A673 (cell line): ENCODE measurements around the gene ENDOD1. TPM values are rescaled to one million over a fixed set of nuclear protein-coding genes. Genes with fewer than 3 reads are reported as not detected.

Experiments used
- BruUV-seq: library from RNA; stranded (reverse); fragments of 400-500 nt; replicated peaks from 2 replicates; lab custom pipeline; 2021; lab: Mats Ljungman, UMichigan
- CTCF ChIA-PET: fragments of 300-600 bp; sonication (Branson Sonifier 250); formaldehyde crosslinking; loops from one replicate; lab custom pipeline; 2022; ENCODE audit warnings: antibody characterized with exemption; lab: Charles Lee
- POLR2A ChIA-PET: fragments of 300-600 bp; sonication (Branson Sonifier 250); formaldehyde crosslinking; loops from one replicate; lab custom pipeline; 2022; ENCODE audit warnings: antibody characterized with exemption; ENCODE audit not compliant: low non-redundant PET; lab: Charles Lee
- DNase-seq: peaks from one replicate; pipeline ENCODE4 v3.0.0-alpha.2; 2015; ENCODE audit warnings: low spot score
- H3K27ac ChIP-seq: fragments of 200-600 bp; sonication (generic); 2 replicates; pipeline ENCODE4 v1.5.1; 2016; ENCODE audit warnings: mixed run types, low read depth, mild to moderate bottlenecking, mixed read lengths, antibody characterized with exemption, low read length; ENCODE audit not compliant: poor library complexity, severe bottlenecking
- H3K27me3 ChIP-seq: fragments of 200-600 bp; sonication (generic); replicated peaks from 2 replicates; pipeline ENCODE4 v1.6.1; 2017; ENCODE audit warnings: mixed run types, low read depth, mild to moderate bottlenecking, mixed read lengths, antibody characterized with exemption, low read length; ENCODE audit not compliant: insufficient read depth, poor library complexity
- H3K36me3 ChIP-seq: fragments of 200-600 bp; sonication (generic); 2 replicates; pipeline ENCODE4 v1.6.1; 2016; ENCODE audit warnings: mixed run types, mild to moderate bottlenecking, mixed read lengths, antibody characterized with exemption, low read length; ENCODE audit not compliant: insufficient read depth, poor library complexity, severe bottlenecking
- H3K4me1 ChIP-seq: fragments of 200-600 bp; sonication (generic); 2 replicates; pipeline ENCODE4 v1.6.1; 2017; ENCODE audit warnings: mixed run types, mild to moderate bottlenecking, mixed read lengths, antibody characterized with exemption, low read length; ENCODE audit not compliant: insufficient read depth, poor library complexity, severe bottlenecking
- H3K4me3 ChIP-seq: fragments of 200-600 bp; sonication (generic); 2 replicates; pipeline ENCODE4 v1.5.1; 2016; ENCODE audit warnings: low read depth, mixed run types, mild to moderate bottlenecking, mixed read lengths, low read length; ENCODE audit not compliant: poor library complexity, severe bottlenecking
- H3K9me3 ChIP-seq: fragments of 200-600 bp; sonication (generic); 2 replicates; pipeline ENCODE4 v1.6.1; 2016; ENCODE audit warnings: mixed run types, low read depth, mild to moderate bottlenecking, mixed read lengths, antibody characterized with exemption, low read length; ENCODE audit not compliant: poor library complexity, severe bottlenecking
- CTCF ChIP-seq: fragments of 300-800, 200-600 bp; sonication (generic); conservative IDR thresholded peaks from 2 replicates; pipeline ENCODE4 v1.5.1; 2017; ENCODE audit warnings: low read depth, mild to moderate bottlenecking, antibody characterized with exemption, low read length, moderate library complexity, mixed read lengths
- EZH2 ChIP-seq: fragments of 200-600 bp; sonication (generic); IDR thresholded peaks from 2 replicates; pipeline ENCODE4 v1.6.1; 2017; ENCODE audit warnings: borderline replicate concordance, low read depth, mild to moderate bottlenecking, mixed read lengths, antibody characterized with exemption, low read length; ENCODE audit not compliant: poor library complexity, severe bottlenecking
- intact Hi-C: fragments of 100-400 bp; cut with micrococcal nuclease; formaldehyde crosslinking; loops from one replicate; pipeline ENCODE4 v1.10.0; 2022; ENCODE audit not compliant: unreplicated experiment
- total RNA-seq: library from RNA; stranded (reverse); gene quantifications from 2 replicates; pipeline ENCODE4 v1.2.3, GENCODE V29; 2021

The ENDOD1 gene
- total RNA-seq, 1 experiment from 2014 or later: 7.3 TPM

GRCh38 chr11:95078526-95078925, 11.1 kb upstream of the ENDOD1 start:
- POLR2A ChIA-PET: no interaction called here
- DNase-seq: peak; percentile 80
- H3K4me1 ChIP-seq: peaks cover 19% of the 10 kb centered on the region
- no peaks in the 10 kb centered on the region for H3K36me3 ChIP-seq
- H3K27ac ChIP-seq: no peak overlapping the region
- no peak for TF ChIP-seq EZH2
- TF ChIP-seq CTCF: no peak
- no peaks in the 10 kb centered on the region for H3K27me3 ChIP-seq
- BruUV-seq: no TSS peak
- intact Hi-C loops: no loop called here
- CTCF ChIA-PET: interaction anchor here (0.6 to 1.1 kb wide), 2 partner anchors 12 to 455 kb away, joined by 3 to 5 read pairs; partner anchors contain the start of gene SRSF8
- no peak overlapping the region for H3K4me3 ChIP-seq
- H3K9me3 ChIP-seq: no peaks in the 10 kb centered on the region

- POLR2A ChIA-PET: no interaction called here
- DNase-seq: no peak
Measured at GRCh38 chr11:95081010-95081409, 8.6 kb upstream of the ENDOD1 start.

GRCh38 chr11:95081412-95081811, 8.2 kb upstream of the ENDOD1 start:
- intact Hi-C loops: no loop called here

More at GRCh38 chr11:95081010-95081409, 8.6 kb upstream of the ENDOD1 start:
- Histone ChIP-seq H3K27me3 (no peaks in the 10 kb centered on the region), H3K36me3 (no peaks in the 10 kb centered on the region), H3K4me3 (no peak overlapping the region), H3K27ac (no peak overlapping the region), H3K4me1 (peaks cover 11% of the 10 kb centered on the region), H3K9me3 (no peaks in the 10 kb centered on the region)
- CTCF ChIA-PET: no interaction called here
- BruUV-seq: no TSS peak
- TF ChIP-seq CTCF (no peak), EZH2 (no peak)
- intact Hi-C loops: no loop called here

More at GRCh38 chr11:95081412-95081811, 8.2 kb upstream of the ENDOD1 start:
- Histone ChIP-seq H3K36me3 (no peaks in the 10 kb centered on the region), H3K4me3 (no peak overlapping the region), H3K27ac (no peak overlapping the region), H3K4me1 (peaks cover 11% of the 10 kb centered on the region), H3K9me3 (no peaks in the 10 kb centered on the region), H3K27me3 (no peaks in the 10 kb centered on the region)
- TF ChIP-seq EZH2 (no peak), CTCF (no peak)
- POLR2A ChIA-PET: no interaction called here
- CTCF ChIA-PET: no interaction called here
- BruUV-seq: no TSS peak
- DNase-seq: no peak
